NCI-H774 (cell line): ENCODE measurements around the gene ARFGEF3.

Experiments
- DNase-seq: peaks from one replicate; lab custom pipeline; 2025; lab: John Stamatoyannopoulos, UW

Gene ARFGEF3

GRCh38 chr6:138307352-138307751 is 145.6 kb downstream of the ARFGEF3 start:
- no peak for DNase-seq

- DNase-seq = no peak
These were observed 146.3 kb downstream of the ARFGEF3 start for GRCh38 chr6:138307816-138308730.

- DNase-seq = no peak
These were observed 147.0 kb downstream of the ARFGEF3 start for GRCh38 chr6:138308731-138309110.

- DNase-seq = peak; percentile 4
These were observed 148.0 kb downstream of the ARFGEF3 start for GRCh38 chr6:138309695-138310094.

DNA sequence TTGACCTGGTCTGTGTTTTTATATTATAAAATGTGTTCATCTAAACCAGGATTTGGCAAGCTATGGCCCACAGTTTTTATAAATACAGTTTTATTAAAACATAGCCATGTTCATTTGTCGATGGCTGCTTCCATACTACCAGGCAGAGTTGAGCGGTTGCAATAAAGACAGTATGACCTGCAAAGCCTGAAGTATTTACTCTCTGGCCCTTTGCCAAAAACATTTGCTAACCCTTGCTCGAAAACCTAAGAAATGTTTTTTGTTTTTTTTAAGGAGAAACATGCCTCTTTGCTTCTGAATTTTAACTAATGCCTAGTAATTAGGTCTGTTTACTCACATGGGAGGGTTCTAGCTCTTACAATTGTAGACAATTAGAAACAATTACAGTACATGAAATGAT is 148.6 kb downstream of the ARFGEF3 start:
- DNase-seq = peak; percentile 81

GRCh38 chr6:138310821-138311220 is 149.1 kb downstream of the ARFGEF3 start:
- DNase-seq = no peak

GRCh38 chr6:138311268-138311667 is 149.5 kb downstream of the ARFGEF3 start:
- DNase-seq = no peak

DNA sequence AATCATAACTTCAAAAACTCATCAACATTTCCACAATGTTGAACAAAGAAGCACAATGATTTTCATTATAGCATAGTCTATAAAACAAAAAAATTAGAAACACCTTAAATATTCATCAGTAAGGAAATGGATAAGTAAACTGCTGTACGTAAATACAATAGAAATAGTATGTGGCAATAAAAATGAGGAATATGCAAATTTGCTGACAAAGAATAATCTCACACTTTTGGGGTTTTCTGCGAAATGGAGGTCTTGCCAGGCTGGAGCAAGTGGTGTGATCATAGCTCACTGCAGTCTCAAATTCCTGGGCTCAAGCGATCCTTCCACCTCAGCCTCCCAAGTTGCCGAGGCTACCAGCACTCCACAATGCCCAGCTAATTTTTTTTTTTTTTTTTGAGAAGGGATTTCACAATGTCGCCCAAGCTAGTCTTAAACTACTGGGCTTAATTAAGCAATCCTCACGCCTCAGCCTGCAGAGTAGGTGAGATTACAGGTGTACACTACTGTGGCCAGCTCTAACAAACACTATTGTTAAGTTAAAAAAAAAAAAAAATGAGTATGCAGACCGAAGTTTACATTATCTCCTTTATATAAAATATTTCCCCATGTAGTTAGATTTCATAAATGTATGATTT is 157.1 kb downstream of the ARFGEF3 start:
- no peak for DNase-seq

- no peak for DNase-seq
These were observed 160.2 kb downstream of the ARFGEF3 start for GRCh38 chr6:138321934-138322333.

- DNase-seq = no peak
These were observed 162.1 kb downstream of the ARFGEF3 start for GRCh38 chr6:138323821-138324220.

GRCh38 chr6:138328210-138328609 is 166.5 kb downstream of the ARFGEF3 start:
- no peak for DNase-seq

DNA sequence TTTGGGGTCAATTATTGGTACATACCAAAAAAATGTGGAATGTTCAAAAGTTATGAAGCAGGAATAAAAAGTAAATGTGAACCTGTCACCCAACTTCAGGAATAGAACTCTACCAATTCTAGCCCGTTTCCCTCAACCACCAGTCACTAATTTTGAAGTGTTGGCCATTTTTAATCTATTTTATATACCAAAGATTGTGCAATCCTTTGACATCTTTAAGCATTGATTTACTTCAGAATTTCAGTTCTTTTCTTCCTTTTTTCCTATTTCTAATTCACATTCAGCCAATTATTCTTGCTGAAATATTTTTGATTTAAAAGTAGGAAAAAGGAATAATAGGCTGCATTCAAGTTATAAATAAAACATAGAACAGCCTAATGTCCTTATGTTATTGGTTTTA is 169.0 kb downstream of the ARFGEF3 start:
- DNase-seq = no peak

GRCh38 chr6:138331444-138331843 is 169.7 kb downstream of the ARFGEF3 start:
- no peak for DNase-seq

GRCh38 chr6:138331984-138332383 is 170.2 kb downstream of the ARFGEF3 start:
- DNase-seq = no peak

DNA sequence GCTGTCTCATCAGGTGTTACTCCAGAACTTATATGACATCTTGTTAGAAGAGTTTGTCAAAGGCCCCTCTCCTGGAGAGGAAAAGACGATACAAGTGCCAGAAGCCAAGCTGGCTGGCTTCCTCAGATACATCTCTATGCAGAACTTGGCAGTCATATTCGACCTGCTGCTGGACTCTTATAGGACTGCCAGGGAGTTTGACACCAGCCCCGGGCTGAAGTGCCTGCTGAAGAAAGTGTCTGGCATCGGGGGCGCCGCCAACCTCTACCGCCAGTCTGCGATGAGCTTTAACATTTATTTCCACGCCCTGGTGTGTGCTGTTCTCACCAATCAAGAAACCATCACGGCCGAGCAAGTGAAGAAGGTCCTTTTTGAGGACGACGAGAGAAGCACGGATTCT is 172.3 kb downstream of the ARFGEF3 start:
- DNase-seq = no peak

- no peak for DNase-seq
These were observed 173.2 kb downstream of the ARFGEF3 start for GRCh38 chr6:138334963-138335362.

- DNase-seq = no peak
These were observed 174.5 kb downstream of the ARFGEF3 start for GRCh38 chr6:138336221-138336620.

GRCh38 chr6:138337076-138337475 is 175.3 kb downstream of the ARFGEF3 start:
- DNase-seq = no peak

GRCh38 chr6:138339024-138339423 is 177.3 kb downstream of the ARFGEF3 start:
- no peak for DNase-seq

DNA sequence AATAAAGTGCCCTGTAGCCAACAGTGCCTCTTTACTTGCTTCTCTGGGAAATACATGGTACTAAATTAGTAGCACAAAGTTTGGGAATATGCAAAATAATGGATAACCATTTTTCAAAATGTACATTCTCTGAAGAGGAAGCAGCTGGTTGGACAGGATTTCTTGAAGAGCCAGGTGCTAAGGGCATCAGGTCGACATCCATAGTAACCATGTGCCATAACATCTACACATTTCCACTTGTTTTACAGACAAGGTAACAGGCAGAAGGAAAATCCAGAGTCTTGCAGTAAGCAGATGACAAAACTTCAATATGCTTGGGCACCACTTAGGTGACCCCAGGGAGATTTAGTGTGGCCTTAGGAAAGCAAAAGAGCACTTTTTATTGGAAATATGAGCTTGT is 179.4 kb downstream of the ARFGEF3 start:
- no peak for DNase-seq

DNA sequence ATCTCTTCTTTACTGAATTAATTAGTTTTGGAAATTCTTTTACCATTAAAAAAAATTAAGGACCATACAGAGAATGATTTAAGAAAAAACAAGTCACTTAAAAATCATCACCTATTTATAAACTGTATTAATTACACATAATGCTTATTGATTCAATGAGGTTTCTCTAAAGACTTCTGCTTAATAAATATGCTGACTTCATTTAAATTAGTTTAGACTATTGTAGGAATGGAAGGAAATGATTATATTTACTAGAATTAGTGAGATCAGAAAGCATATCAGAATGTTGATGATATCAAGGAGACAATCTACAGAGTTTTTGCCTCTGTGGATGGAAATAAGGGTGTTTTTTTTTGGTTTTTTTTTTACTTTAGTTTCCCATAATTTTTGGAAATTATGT is 181.4 kb downstream of the ARFGEF3 start:
- no peak for DNase-seq

- DNase-seq = no peak
These were observed 184.0 kb downstream of the ARFGEF3 start for GRCh38 chr6:138345565-138346285.
